Activated CD4-positive, alpha-beta T cell treated with anti-CD3 and anti-CD28 coated beads, Interleukin-2, amount 50 U/mL, for 16 hours (primary cell): ENCODE results near the gene DHRS13.
A peak's percentile ranks its signal among the peaks of the same experiment; 100 is the strongest.

Experiments
- DNase-seq: peaks from one replicate; pipeline ENCODE4 v3.0.0-alpha.2; 2020

DHRS13 gene

DNA sequence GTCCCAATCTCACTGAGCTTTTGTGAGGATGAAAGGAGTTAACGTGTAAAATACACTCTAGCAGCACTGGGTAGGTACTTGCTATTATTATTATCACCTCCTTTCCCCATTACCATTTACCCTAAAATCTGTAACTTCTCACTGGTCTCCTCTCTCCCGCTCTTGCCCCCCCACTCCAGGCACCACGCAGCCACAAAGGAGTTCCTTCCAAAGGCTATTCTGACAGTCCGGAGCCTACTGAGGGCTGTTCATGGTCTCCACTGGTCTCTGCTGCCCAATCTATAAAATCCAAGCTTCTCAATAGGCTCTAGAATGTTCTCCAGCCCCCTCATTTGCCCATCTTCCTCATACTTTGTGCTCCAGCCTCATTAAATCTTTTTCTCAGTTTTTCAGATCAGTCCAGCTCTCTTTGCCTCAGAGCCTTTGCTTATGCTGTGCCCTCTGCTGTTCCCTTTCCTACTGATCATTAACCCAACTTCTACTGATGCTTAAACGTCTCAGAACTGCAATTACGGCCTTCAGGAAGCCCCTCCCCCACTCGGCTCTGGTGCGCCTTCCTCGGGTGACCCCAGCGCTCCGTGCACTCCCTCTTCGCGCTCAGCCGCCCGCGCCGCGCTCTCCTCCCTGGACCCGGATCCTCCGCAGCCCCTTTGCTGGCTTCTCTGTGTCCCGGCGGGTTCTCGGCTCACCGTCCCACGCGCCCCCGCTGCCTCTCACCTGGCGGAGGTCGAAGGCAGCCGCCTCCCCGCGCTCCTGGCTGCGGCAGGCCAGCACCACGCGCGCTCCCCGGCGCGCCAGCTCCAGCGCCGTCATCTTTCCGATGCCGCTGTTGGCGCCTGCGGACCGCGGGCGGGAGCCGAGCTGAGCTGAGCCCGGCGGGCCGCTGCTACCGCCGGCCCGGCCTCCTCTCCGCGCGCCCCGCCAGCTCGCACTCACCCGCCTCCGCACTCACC lies 737 bp downstream of the DHRS13 start:
- DNase-seq: peak; percentile 59

DNA sequence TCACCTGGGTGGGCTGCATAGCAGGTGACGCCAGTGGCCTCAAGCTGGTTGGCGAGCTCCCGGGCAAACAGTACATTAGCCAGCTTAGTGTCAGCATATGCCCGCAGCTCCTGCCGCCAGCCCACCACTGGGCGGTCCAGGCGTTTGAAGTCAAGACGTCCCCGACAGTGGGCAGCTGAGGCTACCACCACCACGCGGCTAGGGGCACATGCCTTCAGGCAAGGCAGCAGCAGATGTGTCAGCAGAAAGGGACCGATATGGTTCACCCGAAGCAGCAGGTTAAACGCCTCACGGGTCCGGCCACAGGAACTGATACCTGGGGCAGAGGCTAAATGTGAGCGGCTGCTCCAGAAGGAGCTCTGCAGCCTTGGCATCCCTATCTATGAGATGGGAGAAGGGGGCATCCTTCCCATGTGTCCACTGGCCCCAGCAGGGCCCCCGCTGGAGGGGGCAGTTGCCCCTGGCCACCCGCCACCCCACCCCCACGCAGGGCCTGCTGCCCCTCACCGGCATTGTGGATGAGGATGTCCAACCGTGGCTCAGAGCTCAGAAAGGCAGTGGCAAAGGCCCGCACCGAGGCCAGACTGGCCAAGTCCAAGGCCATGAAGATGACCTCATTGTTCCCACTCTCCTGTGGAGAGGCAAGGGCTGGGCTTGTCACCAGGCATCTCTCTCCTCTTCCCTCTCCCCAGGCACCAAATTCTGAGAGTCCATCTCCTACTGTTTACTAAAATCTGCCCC lies 1.7 kb downstream of the DHRS13 start:
- DNase-seq: no peak

DNA sequence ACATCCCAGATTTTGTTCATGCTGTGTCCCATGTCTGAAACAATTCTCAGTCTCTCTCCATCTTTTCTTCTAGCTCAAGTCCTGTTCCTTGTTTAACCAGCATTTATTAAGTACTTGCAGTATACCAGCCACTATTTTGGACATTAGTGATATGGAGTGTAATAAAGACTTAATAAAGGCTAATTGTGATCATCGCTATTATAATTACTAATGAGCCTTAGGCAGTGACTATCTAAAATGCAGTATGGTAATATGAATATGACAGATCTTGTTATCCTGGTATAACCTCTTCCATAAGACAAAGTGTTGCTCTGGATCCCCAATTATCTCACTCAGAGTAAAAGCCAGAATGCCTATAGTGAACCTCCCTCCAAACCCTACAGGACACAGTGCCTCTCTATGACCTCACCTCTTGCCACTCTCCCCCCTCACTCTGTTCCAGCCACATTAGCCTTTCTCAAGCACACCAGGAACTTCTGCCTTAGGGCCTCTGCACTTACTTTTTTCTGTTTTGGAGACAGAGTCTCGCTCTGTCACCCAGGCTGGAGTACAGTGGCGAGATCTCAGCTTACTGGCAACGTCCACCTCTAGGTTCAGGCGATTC lies 3.6 kb downstream of the DHRS13 start:
- DNase-seq: no peak

DNA sequence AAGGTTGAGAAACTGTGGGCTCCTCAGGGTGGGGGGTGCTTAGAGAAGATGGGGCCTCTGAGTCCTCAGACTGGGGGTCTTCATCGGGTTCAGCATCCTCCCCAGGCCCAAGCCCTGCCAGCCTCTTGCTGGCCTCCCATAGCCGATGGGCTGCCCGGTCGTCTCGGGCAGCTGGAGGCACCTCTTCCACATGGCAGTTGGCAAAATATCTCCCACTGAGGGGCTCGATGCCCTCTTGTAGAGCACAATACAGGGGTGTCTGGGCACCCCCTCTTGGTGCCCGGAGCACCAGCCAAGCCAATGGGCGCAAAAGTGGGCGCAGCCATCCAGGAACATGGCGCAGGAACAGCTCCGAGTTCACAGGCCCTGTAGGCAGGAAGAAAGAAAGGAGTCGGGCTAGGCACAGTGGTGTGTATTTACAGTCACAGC lies 4.3 kb downstream of the DHRS13 start:
- DNase-seq: no peak

DNA sequence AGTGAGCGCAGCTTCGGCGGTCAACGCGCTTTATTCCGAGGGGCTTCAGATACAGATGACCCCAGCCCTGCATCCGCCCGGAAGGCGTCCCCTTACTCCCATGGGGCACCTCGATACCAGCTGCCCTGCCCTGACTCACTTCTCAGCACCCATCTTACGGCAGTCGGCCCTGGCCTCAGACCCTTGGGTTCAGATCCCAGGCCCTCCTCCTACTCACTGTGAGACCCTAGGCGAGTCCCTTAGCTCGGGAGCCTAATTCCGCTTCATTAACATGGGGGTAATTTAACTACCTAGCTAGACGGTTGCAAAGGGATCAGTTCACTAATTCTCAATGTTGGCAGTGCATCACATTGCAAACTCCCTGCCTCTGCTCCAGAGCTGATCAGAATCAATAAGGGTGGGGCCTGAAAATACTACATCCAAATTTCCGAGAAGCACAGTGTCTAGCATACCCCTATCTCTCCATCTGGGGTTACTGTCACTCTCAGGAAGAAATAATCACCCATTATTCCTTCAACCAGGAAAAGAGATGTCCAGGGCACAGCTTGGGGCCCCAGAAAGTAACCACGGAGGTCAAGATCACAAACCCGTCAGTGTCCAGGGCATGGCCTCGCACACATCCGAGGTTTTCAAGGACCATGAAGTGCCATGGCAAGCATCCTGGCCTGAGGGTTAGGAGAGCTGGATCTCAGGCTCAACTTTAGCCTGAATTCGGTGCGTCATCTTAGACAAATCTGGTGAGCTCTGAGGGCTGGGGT lies 4.9 kb downstream of the DHRS13 start:
- DNase-seq: peak; percentile 49

DNA sequence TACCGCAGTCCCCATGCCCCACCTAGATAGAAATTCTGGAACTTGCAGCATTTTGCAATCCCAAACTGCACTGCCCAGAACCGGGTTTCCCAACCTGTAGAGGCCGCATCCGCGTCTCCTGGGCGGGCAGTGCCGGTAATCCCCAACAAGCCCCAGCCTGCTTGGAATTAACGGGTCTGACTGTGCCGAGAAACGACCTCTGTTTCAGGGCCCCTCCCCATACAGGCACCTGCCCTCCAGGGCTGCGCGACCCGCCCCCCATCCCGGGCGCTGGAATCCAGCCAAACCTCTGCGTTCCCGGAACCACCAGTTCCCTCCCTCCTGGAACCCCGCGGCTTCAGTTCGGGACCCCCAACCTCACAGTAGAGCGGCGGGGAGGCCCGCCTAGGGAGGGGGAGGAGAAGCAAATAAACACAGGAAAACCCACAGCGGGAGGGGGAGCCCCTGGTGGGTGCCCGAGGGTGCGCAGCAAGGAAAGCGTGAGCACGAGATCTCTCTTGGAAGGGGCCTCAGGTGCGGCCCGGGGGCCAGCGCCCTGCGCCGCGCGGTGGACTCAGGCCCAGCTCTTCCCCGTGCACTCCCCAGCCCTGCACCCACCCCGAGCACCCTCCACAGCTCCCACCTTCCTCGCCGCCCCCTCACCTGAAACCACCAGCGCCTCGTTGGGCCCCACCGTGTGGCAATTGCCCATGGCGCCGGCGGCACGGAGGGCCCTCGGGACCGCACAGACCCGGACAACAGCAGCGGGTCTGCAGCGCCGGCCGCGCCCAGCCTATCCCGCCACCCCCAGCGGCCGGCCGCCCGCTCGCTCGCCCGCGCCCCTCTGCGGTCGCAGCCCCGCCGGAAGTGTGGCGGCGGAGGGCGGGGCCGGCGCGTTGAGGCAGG lies 5.8 kb downstream of the DHRS13 start, which contains the start of gene FLOT2:
FLOT2 (minus strand) TSS at position 850 of the 885 bp plus-strand sequence; CDS start at position 691, 159 bp downstream.
- peak; percentile 57 for DNase-seq

DNA sequence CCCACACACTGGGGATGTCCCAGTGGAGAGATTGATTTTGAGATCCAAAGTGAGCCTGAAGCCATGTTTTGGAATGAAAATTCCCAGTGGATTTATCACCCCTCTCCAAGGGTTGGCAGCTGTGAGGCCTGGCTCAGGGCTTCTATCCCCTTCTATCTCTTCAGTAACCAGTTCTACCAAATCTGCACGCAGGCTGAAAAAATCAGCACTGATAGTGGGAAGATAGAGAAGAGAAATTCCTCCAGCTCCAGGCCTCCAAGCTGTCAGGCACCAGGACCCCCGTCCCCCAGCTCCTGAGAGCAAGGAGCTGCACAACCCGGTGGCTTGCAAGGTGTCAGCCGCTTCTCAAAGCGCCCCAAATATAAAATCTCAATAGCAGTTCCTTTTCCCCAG lies 6.4 kb downstream of the DHRS13 start:
- no peak for DNase-seq

DNA sequence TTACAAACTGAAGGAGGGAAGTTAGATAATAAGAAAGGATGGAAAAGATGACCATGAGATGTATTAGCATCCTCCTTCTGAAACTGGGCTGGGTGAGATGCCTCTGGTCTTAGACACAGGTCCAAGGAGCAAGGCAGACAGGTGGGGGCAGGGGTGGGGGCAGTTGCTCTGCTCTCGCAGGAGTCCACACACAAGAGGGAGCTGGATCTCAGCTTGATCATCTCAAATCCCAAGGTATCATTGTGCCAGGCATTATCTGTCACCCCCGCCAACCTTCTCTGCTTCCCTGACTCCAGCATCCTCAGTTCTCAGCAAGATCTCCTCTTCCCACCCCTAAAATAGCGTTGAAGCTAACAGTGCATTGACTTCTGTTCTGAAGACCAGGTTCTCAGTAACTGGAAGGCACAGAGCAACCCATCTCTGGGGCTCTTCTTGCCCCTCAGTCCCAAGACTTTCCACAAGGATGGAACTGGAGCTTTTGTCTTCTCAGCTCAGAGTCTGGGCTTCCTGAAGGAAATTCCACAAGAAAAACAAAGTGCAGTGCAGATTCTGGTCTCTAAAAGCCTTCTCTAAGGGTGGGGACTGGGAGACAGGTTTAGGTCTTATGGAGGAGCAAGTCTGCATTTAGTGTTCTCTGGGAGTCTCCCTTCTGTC lies 7.0 kb downstream of the DHRS13 start:
- no peak for DNase-seq

DNA sequence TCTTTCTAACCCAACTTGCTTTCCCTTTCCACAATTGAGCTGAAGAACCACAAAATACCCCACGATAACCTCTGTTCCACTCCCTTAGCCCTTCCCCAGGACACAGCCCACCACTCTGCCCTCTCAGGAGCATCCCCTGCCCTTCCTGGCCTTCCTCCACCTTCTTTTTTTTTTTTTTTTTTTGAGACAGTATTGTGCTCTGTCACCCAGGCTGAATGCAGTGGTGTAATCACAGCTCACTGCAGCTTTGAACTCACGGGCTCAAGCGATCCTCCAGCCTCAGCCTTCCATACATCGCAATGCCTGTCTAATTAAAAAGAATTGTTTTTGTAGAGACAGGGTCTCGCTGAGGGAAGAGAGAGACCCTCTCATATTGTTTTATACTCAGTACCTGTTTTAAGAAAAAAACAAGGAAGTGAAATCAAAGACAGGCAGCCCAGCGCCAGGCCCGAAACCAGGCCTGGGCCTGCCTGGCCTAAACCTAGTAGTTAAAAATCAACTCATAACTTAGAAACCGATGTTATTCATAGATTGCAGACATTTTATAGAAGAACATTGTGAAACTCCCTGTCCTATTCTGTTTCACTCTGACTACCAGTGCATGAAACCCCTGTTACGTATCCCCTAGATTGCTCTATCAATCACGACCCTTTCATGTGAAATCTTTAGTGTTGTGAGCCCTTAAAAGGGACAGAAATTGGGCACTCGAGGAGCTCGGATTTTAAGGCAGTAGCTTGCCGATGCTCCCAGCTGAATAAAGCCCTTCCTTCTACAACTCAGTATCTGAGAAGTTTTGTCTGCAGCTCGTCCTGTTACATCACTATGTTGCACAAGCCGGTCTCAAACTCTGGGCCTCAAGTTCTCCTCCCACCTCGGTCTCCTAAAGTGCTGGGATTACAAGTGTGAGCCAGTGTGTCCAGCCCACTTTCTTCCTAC lies 9.4 kb downstream of the DHRS13 start:
- DNase-seq: peak; percentile 71

DNA sequence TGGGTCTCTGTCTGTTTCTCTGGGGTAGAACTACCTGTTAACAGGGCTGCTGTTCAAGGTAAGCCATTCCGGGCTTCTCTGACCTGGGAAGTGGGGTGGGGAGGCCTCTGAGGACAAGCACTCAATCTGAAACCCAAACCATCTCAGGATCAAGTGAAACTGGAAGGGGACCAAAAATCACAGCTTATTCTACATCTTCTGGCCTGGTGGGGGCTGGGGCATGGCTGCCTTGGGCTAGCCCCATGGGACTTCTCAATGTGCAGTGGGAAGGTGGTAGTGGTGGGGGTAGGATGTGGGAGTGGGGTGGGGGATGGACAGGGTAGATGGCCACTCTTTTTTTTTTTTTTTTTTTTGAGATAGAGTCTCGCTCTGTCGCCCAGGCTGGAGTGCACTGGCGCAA lies 10.9 kb downstream of the DHRS13 start:
- no peak for DNase-seq

DNA sequence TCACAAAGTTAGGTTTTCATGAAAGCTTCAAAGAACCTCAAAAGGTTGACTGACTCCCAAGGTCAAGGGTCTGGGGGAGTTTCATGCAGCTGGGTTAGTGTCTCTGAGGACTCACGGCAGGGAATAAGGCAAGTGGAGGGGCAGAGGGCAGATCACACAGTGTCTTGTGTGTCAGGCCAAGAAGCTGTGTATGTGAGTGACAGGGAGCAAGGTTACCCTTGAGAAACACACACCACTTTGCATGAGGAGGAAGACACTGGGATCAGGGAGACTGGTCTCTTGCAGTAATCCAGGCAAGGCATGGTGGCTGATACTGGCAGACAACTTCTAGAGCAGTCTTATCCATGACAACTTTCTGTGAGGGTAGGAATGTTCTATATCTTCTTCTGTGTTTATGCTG lies 11.7 kb downstream of the DHRS13 start:
- no peak for DNase-seq

DNA sequence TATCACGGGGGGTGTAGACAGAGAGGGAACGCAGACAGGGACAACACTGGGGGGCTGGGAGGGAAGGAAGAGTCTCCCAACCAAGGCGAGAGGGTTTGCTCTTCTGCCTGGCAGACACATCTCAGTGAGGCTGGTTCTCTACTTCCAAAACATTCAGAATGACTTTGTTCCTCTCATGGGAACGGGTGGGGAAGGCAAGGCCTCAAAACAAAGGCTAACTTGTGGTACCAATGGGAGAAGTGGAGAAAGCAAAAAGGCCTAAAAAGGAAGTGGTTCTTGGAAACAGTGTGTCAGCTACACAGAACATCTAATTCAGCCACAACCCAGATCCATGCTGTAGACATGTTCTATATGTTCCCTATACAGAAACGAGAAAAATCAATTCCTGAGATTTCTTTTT lies 12.9 kb downstream of the DHRS13 start:
- no peak for DNase-seq

DNA sequence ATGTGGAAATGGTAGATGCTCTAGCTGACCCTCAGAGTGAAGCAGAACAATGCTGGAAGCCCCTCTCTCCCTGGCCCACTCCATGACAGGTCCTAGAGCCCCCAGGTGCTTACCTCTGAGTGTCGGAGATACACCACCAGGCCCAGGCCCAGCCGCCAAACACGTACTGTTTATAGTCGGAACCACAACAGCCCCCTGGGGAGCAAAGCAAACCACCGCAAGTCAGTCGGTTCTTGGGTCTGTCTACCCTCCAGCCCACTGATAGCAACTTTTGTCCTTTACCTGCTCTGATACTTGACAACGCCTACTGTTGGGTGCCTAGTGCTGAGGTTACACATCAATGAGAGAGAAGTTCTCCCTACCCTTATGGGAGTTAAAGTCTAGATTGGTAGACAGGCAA lies 14.0 kb downstream of the DHRS13 start:
- no peak for DNase-seq

DNA sequence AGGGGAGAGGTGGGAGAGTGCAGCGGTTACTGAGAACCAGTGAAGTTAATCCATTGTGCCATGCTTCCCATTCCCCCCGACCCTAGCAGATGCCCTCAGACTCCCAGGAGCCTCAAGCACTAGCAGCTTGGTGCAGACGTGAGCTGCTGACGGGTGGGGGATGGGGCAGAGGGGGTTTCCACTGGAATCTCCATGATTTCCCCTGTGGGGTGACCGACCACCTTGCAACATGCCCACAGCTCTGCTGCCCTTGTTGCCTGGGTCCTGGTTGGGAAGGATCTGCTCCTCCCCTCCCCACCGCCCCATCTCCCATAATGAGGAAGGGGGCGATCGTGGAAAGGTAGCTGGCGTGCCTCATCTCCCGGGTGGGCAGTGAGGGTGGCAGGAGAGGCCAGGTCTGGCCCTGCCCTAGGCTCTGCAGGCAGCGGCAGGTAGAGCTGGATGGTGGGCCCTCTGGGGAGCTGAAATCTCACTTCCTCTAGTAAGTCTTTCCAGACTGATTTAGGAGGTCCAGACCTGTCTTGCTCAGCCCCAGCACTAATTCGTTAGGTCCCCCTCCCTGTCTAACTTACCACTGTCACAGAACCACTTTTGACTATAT lies 14.9 kb downstream of the DHRS13 start:
- DNase-seq: no peak

DNA sequence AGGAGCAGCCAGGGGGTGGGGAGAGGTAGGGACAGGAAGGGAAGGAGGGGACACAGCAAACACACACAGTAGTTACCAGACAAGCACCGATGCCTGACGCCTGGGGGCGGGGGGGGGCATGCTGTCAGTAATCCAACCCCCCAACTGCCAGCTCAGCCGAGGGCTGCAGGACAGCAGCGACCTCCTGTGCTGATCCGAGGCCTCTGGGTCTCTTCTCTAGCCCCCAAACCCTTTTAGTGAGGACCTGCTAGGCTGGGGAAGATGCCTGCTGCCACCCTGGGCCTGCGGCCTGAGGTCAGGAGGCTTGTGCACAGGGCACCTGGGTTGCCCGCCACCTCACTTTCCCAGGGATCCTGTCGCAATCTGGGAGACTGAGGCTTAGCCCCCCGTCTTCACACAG lies 16.9 kb downstream of the DHRS13 start:
- no peak for DNase-seq

DNA sequence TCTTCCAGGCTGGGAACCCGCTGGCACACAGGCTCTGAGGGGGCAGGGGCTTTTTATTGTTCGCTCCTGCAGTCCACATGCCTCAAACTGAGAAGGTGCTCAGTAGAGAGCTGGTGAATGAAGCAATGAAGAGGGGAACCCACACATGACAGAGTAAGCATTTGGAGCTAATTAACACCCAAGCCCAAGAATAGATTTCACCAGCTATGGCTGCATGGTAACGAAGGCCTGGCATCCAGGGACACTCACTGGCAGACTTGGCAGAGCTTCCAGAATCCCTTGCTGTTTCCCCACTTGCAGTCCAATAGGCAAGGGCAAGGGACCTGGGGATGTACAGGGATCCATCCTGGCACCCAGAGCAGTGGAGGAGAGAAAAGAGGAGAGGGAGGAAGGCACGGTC lies 17.5 kb downstream of the DHRS13 start:
- DNase-seq: no peak

DNA sequence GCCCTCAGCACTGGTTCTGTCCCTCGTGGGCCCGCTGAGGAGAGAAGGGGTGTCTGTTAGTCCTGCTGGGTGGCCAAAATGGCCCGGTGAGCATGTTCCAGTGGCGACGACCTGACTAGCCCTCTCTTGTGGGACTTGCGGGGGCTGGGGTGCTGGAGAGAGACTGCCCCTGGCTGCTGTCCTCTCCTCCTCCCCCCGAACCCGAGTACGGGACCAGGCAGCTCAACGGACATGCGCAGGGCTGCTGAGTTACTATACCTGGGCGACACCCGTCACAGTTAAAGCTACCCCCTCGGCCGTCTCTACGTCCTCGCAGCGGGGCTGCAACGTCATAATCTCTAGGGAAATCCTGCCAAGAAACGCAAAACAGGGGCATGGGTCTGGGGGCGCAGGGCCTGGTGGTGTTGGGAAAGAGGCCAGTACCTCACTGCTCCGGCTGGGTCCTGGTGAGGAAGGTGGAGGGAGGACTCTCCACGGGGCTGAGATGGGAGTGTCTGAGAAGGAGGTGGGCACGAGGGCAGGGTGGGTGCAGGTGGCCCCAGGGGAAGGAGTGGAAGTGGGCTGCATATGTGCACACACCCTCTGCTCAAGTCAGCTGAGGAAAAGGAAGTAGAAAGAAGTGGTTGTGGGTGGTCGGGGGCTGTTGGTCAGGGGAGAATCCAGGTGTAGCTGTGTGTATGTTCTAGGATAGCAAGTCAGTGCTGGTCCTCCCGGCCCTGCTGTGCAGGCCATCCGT lies 18.7 kb downstream of the DHRS13 start:
- DNase-seq: no peak

DNA sequence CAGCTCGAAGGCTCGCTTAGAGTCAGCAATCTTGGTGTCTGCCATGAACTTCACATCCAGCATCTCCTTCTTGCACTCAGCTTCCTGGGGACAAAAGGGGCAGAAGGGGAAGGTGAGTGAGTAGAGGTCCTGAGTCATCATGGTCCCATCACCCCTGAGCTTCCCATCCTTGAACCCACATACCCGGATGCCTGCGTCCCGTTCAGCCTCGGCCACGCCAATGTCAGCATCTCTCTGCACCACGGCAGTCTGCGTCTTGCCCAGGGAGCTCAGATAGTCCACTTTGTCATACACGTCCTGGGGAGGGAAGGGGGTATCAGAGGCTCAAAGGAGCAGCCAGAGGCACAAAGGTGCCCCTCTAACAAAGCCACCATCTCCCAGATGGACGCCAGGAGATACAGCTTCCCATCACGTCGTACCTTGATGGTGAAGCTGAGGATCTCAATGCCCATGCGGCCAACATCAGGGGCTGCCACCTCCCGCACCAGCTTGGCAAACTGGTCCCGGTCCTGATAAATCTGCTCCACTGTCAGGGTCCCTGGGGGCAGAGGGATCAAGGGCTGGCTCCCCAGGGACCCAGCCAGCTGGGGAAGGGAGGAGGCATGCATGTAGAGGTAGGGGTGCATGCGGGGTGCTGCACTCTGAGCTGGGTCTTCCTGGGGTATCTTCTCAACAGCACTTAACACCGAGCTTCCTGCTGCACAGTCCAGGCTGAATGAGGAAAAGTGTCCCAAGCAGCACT lies 20.6 kb downstream of the DHRS13 start:
- DNase-seq: no peak
